Measurements from ENCODE around the gene BRMS1. TPM values are rescaled to one million over a fixed set of nuclear protein-coding genes. Genes with fewer than 3 reads are reported as not detected.

Gene BRMS1
- total RNA-seq, 1 experiment from 2014 or later = 58.1 TPM

DNA sequence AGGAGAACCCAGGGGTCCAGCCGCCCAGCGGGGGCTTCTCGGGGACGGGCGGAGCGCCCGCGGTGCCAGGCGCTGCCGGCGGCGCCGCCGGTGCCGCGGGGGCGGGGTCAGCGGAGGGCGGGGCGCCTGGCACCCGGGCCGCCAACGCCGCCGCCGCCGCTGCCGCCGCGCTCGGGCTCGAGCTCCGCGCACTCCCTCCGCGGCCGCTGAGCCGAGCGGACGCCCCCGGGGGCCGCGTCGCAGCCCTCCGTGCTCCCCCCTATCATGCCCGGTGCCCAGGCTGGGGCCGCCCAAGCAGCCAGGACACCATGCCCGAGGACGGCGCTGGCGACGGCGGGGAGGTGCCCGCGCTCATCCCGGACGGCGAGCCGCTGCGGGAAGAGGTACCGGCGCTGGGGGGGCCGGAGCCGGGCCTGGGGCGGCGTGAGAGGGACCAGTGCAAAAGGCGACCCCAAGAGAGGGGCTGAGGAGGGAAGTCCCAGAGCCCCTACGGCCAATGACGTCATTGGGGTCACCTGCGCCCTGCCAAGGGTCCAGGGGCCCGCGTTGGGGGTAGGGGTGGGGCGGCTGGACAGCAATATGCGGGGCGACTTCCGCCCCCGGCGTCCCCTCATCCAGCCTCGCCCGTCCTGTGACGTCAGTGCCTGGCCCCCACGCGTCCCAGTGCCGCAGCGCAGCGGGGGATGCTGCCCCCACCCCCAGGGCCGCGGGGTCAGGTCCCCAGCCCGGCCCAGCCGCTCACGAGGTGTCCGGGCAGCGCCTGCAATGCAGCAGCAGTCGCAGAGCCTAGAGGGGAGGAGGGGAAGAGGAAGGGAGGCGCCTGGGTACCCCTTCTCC is 53.0 kb downstream of the BRMS1 start, which contains the start of gene TMEM151A:
TSS of gene TMEM151A (plus strand) at position 189 of the 837 bp plus-strand sequence. CDS start at position 309, 120 bp downstream.
- H3K36me3 ChIP-seq (ENCODE audit: control insufficient read depth, insufficient read depth, low read length) = peaks cover 1% of the 10 kb centered on the region; the same call in 1 of the 2 replicates
- Mint-ChIP-seq H3K27ac (ENCODE audit: unreplicated experiment) (peak within 1 kb of the TSS; percentile 29), H3K9me3 (ENCODE audit: unreplicated experiment) (no peaks in the 10 kb centered on the region), H3K4me3 (ENCODE audit: unreplicated experiment) (peak within 1 kb of the TSS; percentile 87), H3K27me3 (ENCODE audit: insufficient read depth, unreplicated experiment) (peaks cover 6% of the 10 kb centered on the region), H3K36me3 (ENCODE audit: insufficient read depth, unreplicated experiment) (peaks cover 27% of the 10 kb centered on the region), H3K4me1 (ENCODE audit: low read depth, unreplicated experiment) (peaks cover 22% of the 10 kb centered on the region)
- no peaks in the 10 kb centered on the region for H3K9me3 ChIP-seq
- peaks cover 23% of the 10 kb centered on the region for H3K4me1 ChIP-seq
- H3K4me3 ChIP-seq (ENCODE audit: low read depth, low read length) = peak within 1 kb of the TSS; percentile 49
- TF ChIP-seq, protein P1, sequence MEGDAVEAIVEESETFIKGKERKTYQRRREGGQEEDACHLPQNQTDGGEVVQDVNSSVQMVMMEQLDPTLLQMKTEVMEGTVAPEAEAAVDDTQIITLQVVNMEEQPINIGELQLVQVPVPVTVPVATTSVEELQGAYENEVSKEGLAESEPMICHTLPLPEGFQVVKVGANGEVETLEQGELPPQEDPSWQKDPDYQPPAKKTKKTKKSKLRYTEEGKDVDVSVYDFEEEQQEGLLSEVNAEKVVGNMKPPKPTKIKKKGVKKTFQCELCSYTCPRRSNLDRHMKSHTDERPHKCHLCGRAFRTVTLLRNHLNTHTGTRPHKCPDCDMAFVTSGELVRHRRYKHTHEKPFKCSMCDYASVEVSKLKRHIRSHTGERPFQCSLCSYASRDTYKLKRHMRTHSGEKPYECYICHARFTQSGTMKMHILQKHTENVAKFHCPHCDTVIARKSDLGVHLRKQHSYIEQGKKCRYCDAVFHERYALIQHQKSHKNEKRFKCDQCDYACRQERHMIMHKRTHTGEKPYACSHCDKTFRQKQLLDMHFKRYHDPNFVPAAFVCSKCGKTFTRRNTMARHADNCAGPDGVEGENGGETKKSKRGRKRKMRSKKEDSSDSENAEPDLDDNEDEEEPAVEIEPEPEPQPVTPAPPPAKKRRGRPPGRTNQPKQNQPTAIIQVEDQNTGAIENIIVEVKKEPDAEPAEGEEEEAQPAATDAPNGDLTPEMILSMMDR (IDR thresholded peaks at IDR 0.05; ENCODE audit: insufficient read depth in 1 of 2, low read depth in 1 of 2, low read length in 1 of 2, severe bottlenecking in 1 of 2, unreplicated experiment in 1 of 2) = no peak
- intact Hi-C loops (cut with micrococcal nuclease; ENCODE audit: unreplicated experiment) = no loop called here
- DNase-seq = peak; percentile 35 to 40
- no TSS peak for BruUV-seq (replicated peaks)
- ChIA-PET CTCF (interaction anchor here (0.6 to 1.3 kb wide), 3 partner anchors 9 to 128 kb away, joined by 3 to 10 read pairs (median 7); no protein-coding TSS in a partner anchor), POLR2A (interaction anchor here (0.5 kb wide), 1 partner anchor 145 kb away, joined by 3 read pairs; no protein-coding TSS in a partner anchor)
- no peaks in the 10 kb centered on the region; the same call in 1 of the 2 replicates for H3K27me3 ChIP-seq (replicated peaks; ENCODE audit: control insufficient read depth, insufficient read depth, low read length)

DNA sequence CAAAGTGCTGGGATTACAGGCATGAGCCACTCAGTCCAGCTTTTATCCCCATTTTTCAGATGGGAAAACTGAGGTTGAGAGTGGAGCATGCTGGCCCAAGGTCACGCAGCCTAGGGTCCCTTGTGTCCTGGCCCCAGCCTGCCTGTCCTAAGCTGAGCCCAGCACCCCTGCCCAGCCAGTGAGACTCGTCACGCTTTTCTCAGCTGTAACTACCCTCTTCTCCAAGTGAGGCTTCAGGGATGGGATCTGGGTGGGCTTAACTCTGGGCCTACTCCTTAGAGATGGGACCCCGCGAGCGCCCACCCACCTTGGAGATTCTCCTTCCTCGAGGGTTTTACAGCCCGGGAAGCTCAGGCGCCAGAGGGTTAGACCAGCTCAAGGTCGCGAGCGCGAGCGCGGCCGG is 53.6 kb downstream of the BRMS1 start:
- Mint-ChIP-seq H3K9me3 (ENCODE audit: unreplicated experiment) (no peaks in the 10 kb centered on the region), H3K27me3 (ENCODE audit: insufficient read depth, unreplicated experiment) (peaks cover 6% of the 10 kb centered on the region), H3K4me3 (ENCODE audit: unreplicated experiment) (peak overlapping the region; percentile 87), H3K4me1 (ENCODE audit: low read depth, unreplicated experiment) (peaks cover 22% of the 10 kb centered on the region), H3K27ac (ENCODE audit: unreplicated experiment) (no peak overlapping the region), H3K36me3 (ENCODE audit: insufficient read depth, unreplicated experiment) (peaks cover 27% of the 10 kb centered on the region)
- ChIA-PET POLR2A (interaction anchor here (0.5 kb wide), 1 partner anchor 146 kb away, joined by 3 read pairs; no protein-coding TSS in a partner anchor), CTCF (interaction anchor here (0.6 to 1.3 kb wide), 3 partner anchors 8 to 128 kb away, joined by 3 to 10 read pairs (median 7); no protein-coding TSS in a partner anchor)
- Histone ChIP-seq H3K27me3 (replicated peaks; ENCODE audit: control insufficient read depth, insufficient read depth, low read length) (no peaks in the 10 kb centered on the region; the same call in 1 of the 2 replicates), H3K4me3 (ENCODE audit: low read depth, low read length) (peak overlapping the region; percentile 16), H3K4me1 (peaks cover 23% of the 10 kb centered on the region), H3K9me3 (no peaks in the 10 kb centered on the region), H3K36me3 (ENCODE audit: control insufficient read depth, insufficient read depth, low read length) (peaks cover 3% of the 10 kb centered on the region; the same call in 1 of the 2 replicates)
- intact Hi-C loops (cut with micrococcal nuclease; ENCODE audit: unreplicated experiment) = no loop called here
- TF ChIP-seq, protein P1 (IDR thresholded peaks at IDR 0.05; ENCODE audit: insufficient read depth in 1 of 2, low read depth in 1 of 2, low read length in 1 of 2, severe bottlenecking in 1 of 2, unreplicated experiment in 1 of 2) = no peak
- no TSS peak for BruUV-seq (replicated peaks)
- peak in 1 of 2 experiments; percentile 32 for DNase-seq

DNA sequence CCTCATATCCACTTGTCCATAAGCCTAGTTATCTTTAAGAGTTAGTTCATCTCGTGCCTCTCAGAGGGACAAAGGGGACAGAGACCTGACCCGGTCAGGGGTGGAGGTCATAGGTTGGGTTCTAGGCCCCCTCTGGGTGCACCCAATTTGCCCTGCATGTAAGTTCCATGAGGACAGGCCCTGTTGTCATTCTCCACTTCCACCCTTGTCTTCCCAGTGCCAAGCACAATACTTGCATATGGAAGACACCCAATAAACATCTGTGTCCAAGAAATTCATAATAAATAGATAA is 54.6 kb downstream of the BRMS1 start:
- ChIA-PET POLR2A (interaction anchor here (1.9 kb wide), 1 partner anchor 22 kb away, joined by 34 read pairs; no protein-coding TSS in a partner anchor), CTCF (interaction anchor here (2.6 kb wide), 1 partner anchor 22 kb away, joined by 43 read pairs; no protein-coding TSS in a partner anchor)
- peaks cover 22% of the 10 kb centered on the region for H3K4me1 Mint-ChIP-seq (ENCODE audit: low read depth, unreplicated experiment)
- H3K27ac Mint-ChIP-seq (ENCODE audit: unreplicated experiment) = peak overlapping the region; percentile 94
- peaks cover 3% of the 10 kb centered on the region; the same call in 1 of the 2 replicates for H3K36me3 ChIP-seq (ENCODE audit: control insufficient read depth, insufficient read depth, low read length)
- no peaks in the 10 kb centered on the region; the same call in 1 of the 2 replicates for H3K27me3 ChIP-seq (replicated peaks; ENCODE audit: control insufficient read depth, insufficient read depth, low read length)
- peak overlapping the region; percentile 59 for H3K4me3 ChIP-seq (ENCODE audit: low read depth, low read length)
- TF ChIP-seq, protein P1 (IDR thresholded peaks at IDR 0.05; ENCODE audit: insufficient read depth in 1 of 2, low read depth in 1 of 2, low read length in 1 of 2, severe bottlenecking in 1 of 2, unreplicated experiment in 1 of 2) = no peak
- H3K36me3 Mint-ChIP-seq (ENCODE audit: insufficient read depth, unreplicated experiment) = peaks cover 27% of the 10 kb centered on the region
- intact Hi-C loops (cut with micrococcal nuclease; ENCODE audit: unreplicated experiment) = no loop called here
- no peaks in the 10 kb centered on the region for H3K9me3 ChIP-seq
- BruUV-seq (replicated peaks) = no TSS peak
- peak overlapping the region; percentile 87 for H3K4me3 Mint-ChIP-seq (ENCODE audit: unreplicated experiment)
- no peaks in the 10 kb centered on the region for H3K9me3 Mint-ChIP-seq (ENCODE audit: unreplicated experiment)
- H3K4me1 ChIP-seq = peaks cover 23% of the 10 kb centered on the region
- peaks cover 6% of the 10 kb centered on the region for H3K27me3 Mint-ChIP-seq (ENCODE audit: insufficient read depth, unreplicated experiment)
- no peak for DNase-seq

All from Caco-2 (cell line).